ENCODE measurements around the gene PODN.

PODN gene

GRCh38 chr1:53090227-53091147 lies 28.5 kb downstream of the PODN start:
- no peak for DNase-seq (ENCODE audit: low read depth)

- no peak for DNase-seq (ENCODE audit: low read depth)
Observed at GRCh38 chr1:53091841-53092645, 30.0 kb downstream of the PODN start.

- no peak for DNase-seq (ENCODE audit: low read depth)
Observed at GRCh38 chr1:53092659-53093450, 30.8 kb downstream of the PODN start.

- no peak for DNase-seq (ENCODE audit: low read depth)
Observed at GRCh38 chr1:53093451-53093754, 31.4 kb downstream of the PODN start.

GRCh38 chr1:53093778-53094532 lies 31.9 kb downstream of the PODN start:
- no peak for DNase-seq (ENCODE audit: low read depth)

GRCh38 chr1:53094533-53094919 lies 32.5 kb downstream of the PODN start:
- no peak for DNase-seq (ENCODE audit: low read depth)

- DNase-seq (ENCODE audit: low read depth), result no peak
Observed at GRCh38 chr1:53104289-53104913, 42.4 kb downstream of the PODN start.

GRCh38 chr1:53107090-53107489 lies 45.1 kb downstream of the PODN start:
- DNase-seq (ENCODE audit: low read depth), result no peak

GRCh38 chr1:53107570-53108322 lies 45.7 kb downstream of the PODN start:
- no peak for DNase-seq (ENCODE audit: low read depth)

GRCh38 chr1:53108646-53109580 lies 46.9 kb downstream of the PODN start:
- DNase-seq (ENCODE audit: low read depth), result no peak

GRCh38 chr1:53110370-53111072 lies 48.5 kb downstream of the PODN start:
- DNase-seq (ENCODE audit: low read depth), result no peak

- DNase-seq (ENCODE audit: low read depth), result no peak
Observed at GRCh38 chr1:53111073-53111556, 49.1 kb downstream of the PODN start.

GRCh38 chr1:53111693-53112092 lies 49.7 kb downstream of the PODN start:
- DNase-seq (ENCODE audit: low read depth), result no peak

GRCh38 chr1:53112271-53112774 lies 50.3 kb downstream of the PODN start:
- DNase-seq (ENCODE audit: low read depth), result no peak

GRCh38 chr1:53112861-53113260 lies 50.8 kb downstream of the PODN start:
- DNase-seq (ENCODE audit: low read depth), result no peak

GRCh38 chr1:53114090-53114489 lies 52.1 kb downstream of the PODN start:
- no peak for DNase-seq (ENCODE audit: low read depth)

- no peak for DNase-seq (ENCODE audit: low read depth)
Observed at GRCh38 chr1:53114581-53115400, 52.8 kb downstream of the PODN start.

Measured in CMK (cell line).